Panc1 (cell line): ENCODE data around the gene POLD1. TPM values are rescaled to one million over a fixed set of nuclear protein-coding genes. Genes with fewer than 3 reads are reported as not detected.

Experiments used
- ATAC-seq: fragments of 200-7000 bp; cut with Tn5 transposase; 2 replicates; pipeline ENCODE4 v1.9.1; 2020; ENCODE audit warnings: mild to moderate bottlenecking, moderate library complexity
- BruUV-seq: library from RNA; stranded (reverse); fragments of 400-500 nt; replicated peaks from 2 replicates; lab custom pipeline; 2021; lab: Mats Ljungman, UMichigan
- CTCF ChIA-PET: fragments of 300-600 bp; sonication (Branson Sonifier 250); formaldehyde crosslinking; loops from one replicate; lab custom pipeline; 2022; ENCODE audit warnings: antibody characterized with exemption; lab: Charles Lee
- POLR2A ChIA-PET: fragments of 300-600 bp; sonication (Branson Sonifier 250); formaldehyde crosslinking; loops from one replicate; lab custom pipeline; 2022; ENCODE audit warnings: antibody characterized with exemption; lab: Charles Lee
- DNase-seq: peaks from one replicate; pipeline ENCODE4 v3.0.0-alpha.2; 2010; ENCODE audit warnings: low read depth, low spot score
- H3K27ac ChIP-seq: 2 replicates; pipeline ENCODE4 v1.5.1; 2011; ENCODE audit warnings: mild to moderate bottlenecking, low read length, inconsistent platforms
- H3K27me3 ChIP-seq: fragments of 200-500 bp; sonication (Bioruptor generic); 2 replicates; pipeline ENCODE4 v1.6.0; 2014; ENCODE audit warnings: low read length, inconsistent platforms; ENCODE audit not compliant: control insufficient read depth, insufficient read depth
- H3K36me3 ChIP-seq: fragments of 200-500 bp; sonication (Bioruptor generic); 2 replicates; pipeline ENCODE4 v1.5.1; 2014; ENCODE audit warnings: inconsistent platforms, mild to moderate bottlenecking, low read length, moderate library complexity; ENCODE audit not compliant: control insufficient read depth, insufficient read depth
- H3K4me1 ChIP-seq: 2 replicates; pipeline ENCODE4 v1.5.1; 2011; ENCODE audit warnings: inconsistent platforms, mild to moderate bottlenecking, low read length, moderate library complexity; ENCODE audit not compliant: control insufficient read depth, insufficient read depth
- H3K4me3 ChIP-seq, 2 experiments: 2 replicates each; pipeline ENCODE4 v1.5.1; 2011 to 2012; ENCODE audit warnings: low read depth in 2 of 2, low read length in 2 of 2, mild to moderate bottlenecking in 2 of 2, inconsistent platforms in 1 of 2, moderate library complexity in 1 of 2
- H3K9me3 ChIP-seq: fragments of 200-500 bp; sonication (Bioruptor generic); 2 replicates; pipeline ENCODE4 v1.5.1; 2014; ENCODE audit warnings: low read depth, mild to moderate bottlenecking, inconsistent platforms, low read length, moderate library complexity; ENCODE audit not compliant: control insufficient read depth, insufficient read depth
- POLR2AphosphoS5 ChIP-seq: IDR thresholded peaks from 2 replicates; pipeline ENCODE4 v1.6.1; 2012; ENCODE audit warnings: mild to moderate bottlenecking, low read depth, low read length, moderate library complexity
- REST ChIP-seq, 2 experiments: IDR thresholded peaks; 2 replicates each; pipeline ENCODE4 v1.6.1; 2011 to 2012; ENCODE audit warnings: low read depth in 2 of 2, control low read depth in 1 of 2, low read length in 1 of 2, mild to moderate bottlenecking in 1 of 2, moderate library complexity in 1 of 2; ENCODE audit not compliant: insufficient read depth in 1 of 2
- SIN3A ChIP-seq: IDR thresholded peaks from 2 replicates; pipeline ENCODE4 v1.6.1; 2012; ENCODE audit warnings: low read depth, mild to moderate bottlenecking, low read length, moderate library complexity, borderline replicate concordance; ENCODE audit not compliant: insufficient read depth
- TCF7L2 ChIP-seq: IDR thresholded peaks from 2 replicates; pipeline ENCODE4 v1.6.1; 2011; ENCODE audit warnings: mild to moderate bottlenecking, low read depth, low read length, inconsistent platforms
- in situ Hi-C: cut with HindIII; loops from 2 replicates; pipeline ENCODE4 v1.10.0; 2016; ENCODE audit warnings: low sequenced_read_pairs, low pct_unique_long_range_greater_than_20kb
- intact Hi-C: fragments of 100-400 bp; cut with micrococcal nuclease; formaldehyde crosslinking; loops from one replicate; pipeline ENCODE4 v1.10.0; 2022; ENCODE audit not compliant: unreplicated experiment
- total RNA-seq: library from RNA; stranded (reverse); gene quantifications from one replicate; pipeline ENCODE4 v1.2.1, GENCODE V29; 2021; ENCODE audit not compliant: unreplicated experiment
- TF ChIP-seq, protein P1 (sequence below): fragments of 450-650 bp; IDR thresholded peaks from 2 replicates; pipeline ENCODE4 v1.5.1; 2017; ENCODE audit warnings: mild to moderate bottlenecking

Gene POLD1
- total RNA-seq, 1 experiment from 2014 or later, result 71.7 TPM

- BruUV-seq, result no TSS peak
- DNase-seq (no peak), ATAC-seq (no peak)
- TF ChIP-seq POLR2AphosphoS5 (no peak), REST (IDR thresholded peaks at IDR 0.05; ENCODE audit: insufficient read depth in 1 of 2, low read depth in 2 of 2, low read length in 1 of 2) (no peak), TCF7L2 (no peak), SIN3A (no peak)
- TF ChIP-seq, protein P1, sequence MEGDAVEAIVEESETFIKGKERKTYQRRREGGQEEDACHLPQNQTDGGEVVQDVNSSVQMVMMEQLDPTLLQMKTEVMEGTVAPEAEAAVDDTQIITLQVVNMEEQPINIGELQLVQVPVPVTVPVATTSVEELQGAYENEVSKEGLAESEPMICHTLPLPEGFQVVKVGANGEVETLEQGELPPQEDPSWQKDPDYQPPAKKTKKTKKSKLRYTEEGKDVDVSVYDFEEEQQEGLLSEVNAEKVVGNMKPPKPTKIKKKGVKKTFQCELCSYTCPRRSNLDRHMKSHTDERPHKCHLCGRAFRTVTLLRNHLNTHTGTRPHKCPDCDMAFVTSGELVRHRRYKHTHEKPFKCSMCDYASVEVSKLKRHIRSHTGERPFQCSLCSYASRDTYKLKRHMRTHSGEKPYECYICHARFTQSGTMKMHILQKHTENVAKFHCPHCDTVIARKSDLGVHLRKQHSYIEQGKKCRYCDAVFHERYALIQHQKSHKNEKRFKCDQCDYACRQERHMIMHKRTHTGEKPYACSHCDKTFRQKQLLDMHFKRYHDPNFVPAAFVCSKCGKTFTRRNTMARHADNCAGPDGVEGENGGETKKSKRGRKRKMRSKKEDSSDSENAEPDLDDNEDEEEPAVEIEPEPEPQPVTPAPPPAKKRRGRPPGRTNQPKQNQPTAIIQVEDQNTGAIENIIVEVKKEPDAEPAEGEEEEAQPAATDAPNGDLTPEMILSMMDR, result no peak
- in situ Hi-C loops (no loop called here), intact Hi-C loops (no loop called here)
- no peaks in the 10 kb centered on the region for H3K27me3 ChIP-seq
- no peak overlapping the region for H3K27ac ChIP-seq
- no peaks in the 10 kb centered on the region for H3K36me3 ChIP-seq
- H3K4me3 ChIP-seq, result no peak overlapping the region
- H3K9me3 ChIP-seq, result no peaks in the 10 kb centered on the region
- ChIA-PET POLR2A (no interaction called here), CTCF (no interaction called here)
- no peaks in the 10 kb centered on the region for H3K4me1 ChIP-seq
Measured at GRCh38 chr19:50447750-50448149, 63.6 kb downstream of the POLD1 start.

GRCh38 chr19:50449236-50449899 lies 65.2 kb downstream of the POLD1 start:
- BruUV-seq, result no TSS peak
- Histone ChIP-seq H3K36me3 (no peaks in the 10 kb centered on the region), H3K4me1 (no peaks in the 10 kb centered on the region), H3K4me3 (no peak overlapping the region), H3K9me3 (no peaks in the 10 kb centered on the region), H3K27me3 (no peaks in the 10 kb centered on the region), H3K27ac (no peak overlapping the region)
- ChIA-PET CTCF (no interaction called here), POLR2A (no interaction called here)
- DNase-seq, result no peak
- TF ChIP-seq POLR2AphosphoS5 (no peak), SIN3A (no peak), REST (IDR thresholded peaks at IDR 0.05; ENCODE audit: insufficient read depth in 1 of 2, low read depth in 2 of 2, low read length in 1 of 2) (no peak), TCF7L2 (no peak)
- TF ChIP-seq, protein P1, result no peak
- in situ Hi-C loops, result no loop called here
- no peak for ATAC-seq
- intact Hi-C loops, result no loop called here
